ENCODE measurements around the gene SEMA5A.

DNA sequence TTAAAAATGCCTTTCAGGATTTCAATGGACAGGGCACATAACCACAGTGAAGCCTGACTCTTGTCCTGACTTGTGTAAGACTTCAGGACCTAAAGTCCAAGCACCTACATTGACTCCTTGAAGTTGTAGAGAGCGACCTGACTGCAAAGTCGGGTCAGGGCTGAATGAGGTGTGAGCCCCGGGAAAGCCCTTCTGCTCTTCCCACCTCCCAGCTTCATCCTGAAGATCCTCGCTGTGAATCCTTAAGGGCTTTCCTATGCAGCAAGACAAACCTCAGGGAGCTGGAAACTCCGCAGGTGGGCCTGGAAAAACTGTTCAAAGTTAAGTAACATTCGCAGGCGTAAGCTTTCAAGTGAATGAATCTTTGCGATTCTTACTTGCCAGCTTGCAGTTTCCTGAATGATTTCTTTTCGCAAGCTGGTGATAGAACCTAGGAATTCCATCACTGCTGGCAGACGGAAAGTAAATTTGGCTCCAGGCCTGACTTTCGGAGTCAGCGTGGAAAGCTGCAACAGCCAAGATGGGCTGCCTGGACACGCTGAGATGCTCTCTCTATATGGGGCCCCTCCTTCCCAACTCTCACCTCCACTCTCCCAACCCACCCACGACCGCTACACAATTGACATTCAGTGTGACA is 10.9 kb downstream of the SEMA5A start:
- TF ChIP-seq, protein P1, sequence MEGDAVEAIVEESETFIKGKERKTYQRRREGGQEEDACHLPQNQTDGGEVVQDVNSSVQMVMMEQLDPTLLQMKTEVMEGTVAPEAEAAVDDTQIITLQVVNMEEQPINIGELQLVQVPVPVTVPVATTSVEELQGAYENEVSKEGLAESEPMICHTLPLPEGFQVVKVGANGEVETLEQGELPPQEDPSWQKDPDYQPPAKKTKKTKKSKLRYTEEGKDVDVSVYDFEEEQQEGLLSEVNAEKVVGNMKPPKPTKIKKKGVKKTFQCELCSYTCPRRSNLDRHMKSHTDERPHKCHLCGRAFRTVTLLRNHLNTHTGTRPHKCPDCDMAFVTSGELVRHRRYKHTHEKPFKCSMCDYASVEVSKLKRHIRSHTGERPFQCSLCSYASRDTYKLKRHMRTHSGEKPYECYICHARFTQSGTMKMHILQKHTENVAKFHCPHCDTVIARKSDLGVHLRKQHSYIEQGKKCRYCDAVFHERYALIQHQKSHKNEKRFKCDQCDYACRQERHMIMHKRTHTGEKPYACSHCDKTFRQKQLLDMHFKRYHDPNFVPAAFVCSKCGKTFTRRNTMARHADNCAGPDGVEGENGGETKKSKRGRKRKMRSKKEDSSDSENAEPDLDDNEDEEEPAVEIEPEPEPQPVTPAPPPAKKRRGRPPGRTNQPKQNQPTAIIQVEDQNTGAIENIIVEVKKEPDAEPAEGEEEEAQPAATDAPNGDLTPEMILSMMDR (IDR thresholded peaks at IDR 0.05), result no peak
- no peak for TF ChIP-seq POLR2A (IDR thresholded peaks at IDR 0.05)
